Measurements from ENCODE around the gene C12orf43. TPM values are rescaled to one million over a fixed set of nuclear protein-coding genes. Genes with fewer than 3 reads are reported as not detected.
A peak's percentile ranks its signal among the peaks of the same experiment; 100 is the strongest.

The C12orf43 gene
- total RNA-seq, 2 donors from 2014 or later, result 12.5 to 14.4 TPM

GRCh38 chr12:121034616-121035305, 18.5 kb upstream of the C12orf43 start:
- no peak for ATAC-seq

GRCh38 chr12:121033625-121034349, 17.5 kb upstream of the C12orf43 start:
- intact Hi-C loops (cut with DNase I, micrococcal nuclease), result no loop called here
- DNase-seq, result no peak
- ATAC-seq, result peak; percentile 58

More at GRCh38 chr12:121034616-121035305, 18.5 kb upstream of the C12orf43 start:
- no peak for DNase-seq
- intact Hi-C loops (cut with DNase I, micrococcal nuclease), result no loop called here

- intact Hi-C loops (cut with DNase I, micrococcal nuclease), result no loop called here
- no peak for ATAC-seq
- DNase-seq, result no peak
Measured at GRCh38 chr12:121030576-121031212, 14.4 kb upstream of the C12orf43 start.

GRCh38 chr12:121026274-121027045, 10.2 kb upstream of the C12orf43 start:
- DNase-seq, result no peak
- intact Hi-C loops (cut with DNase I, micrococcal nuclease), result no loop called here
- peak; percentile 68 for ATAC-seq

GRCh38 chr12:121025442-121026226, 9.3 kb upstream of the C12orf43 start:
- intact Hi-C loops (cut with DNase I, micrococcal nuclease), result no loop called here
- DNase-seq, result peak; percentile 72 to 89
- ATAC-seq, result peak; percentile 97

GRCh38 chr12:121023799-121024198, 7.5 kb upstream of the C12orf43 start:
- no peak for DNase-seq
- intact Hi-C loops (cut with DNase I, micrococcal nuclease), result no loop called here

GRCh38 chr12:121022713-121023112, 6.4 kb upstream of the C12orf43 start:
- ATAC-seq, result no peak
- no peak for DNase-seq
- intact Hi-C loops (cut with DNase I, micrococcal nuclease), result no loop called here

More at GRCh38 chr12:121023799-121024198, 7.5 kb upstream of the C12orf43 start:
- ATAC-seq, result no peak

GRCh38 chr12:121021754-121022153, 5.5 kb upstream of the C12orf43 start:
- DNase-seq (no peak), ATAC-seq (no peak)
- intact Hi-C loops (cut with DNase I, micrococcal nuclease), result no loop called here

- intact Hi-C loops (cut with DNase I, micrococcal nuclease), result no loop called here
- DNase-seq (no peak), ATAC-seq (no peak)
Measured at GRCh38 chr12:121018860-121019617, 2.8 kb upstream of the C12orf43 start.

GRCh38 chr12:121017966-121018491, 1.7 kb upstream of the C12orf43 start:
- intact Hi-C loops (cut with DNase I, micrococcal nuclease), result no loop called here
- DNase-seq (no peak), ATAC-seq (no peak)

- intact Hi-C loops (cut with DNase I, micrococcal nuclease), result no loop called here
- ATAC-seq, result no peak
- DNase-seq, result no peak
Measured at GRCh38 chr12:121013715-121014114, 2.6 kb downstream of the C12orf43 start.

- no peak for DNase-seq
- intact Hi-C loops (cut with DNase I, micrococcal nuclease), result no loop called here
- no peak for ATAC-seq
Measured at GRCh38 chr12:121011820-121012219, 4.5 kb downstream of the C12orf43 start.

- DNase-seq, result no peak
- intact Hi-C loops (cut with DNase I, micrococcal nuclease), result no loop called here
- ATAC-seq, result no peak
Measured at GRCh38 chr12:121010860-121011259, 5.4 kb downstream of the C12orf43 start.

- intact Hi-C loops (cut with DNase I, micrococcal nuclease), result no loop called here
- ATAC-seq, result peak; percentile 92
- peak in 1 of 2 donors; percentile 68 for DNase-seq
Measured at GRCh38 chr12:121009741-121010140, 6.5 kb downstream of the C12orf43 start.

GRCh38 chr12:121008347-121009098, 7.8 kb downstream of the C12orf43 start:
- intact Hi-C loops (cut with DNase I, micrococcal nuclease), result no loop called here
- DNase-seq (no peak), ATAC-seq (no peak)

GRCh38 chr12:121005346-121005815, 10.9 kb downstream of the C12orf43 start:
- peak; percentile 47 to 72 for DNase-seq
- ATAC-seq, result peak; percentile 74
- intact Hi-C loops (cut with DNase I, micrococcal nuclease), result no loop called here

Data from left colon (tissue), 2 donors.